Measurements from ENCODE around the gene BZW1.

DNA sequence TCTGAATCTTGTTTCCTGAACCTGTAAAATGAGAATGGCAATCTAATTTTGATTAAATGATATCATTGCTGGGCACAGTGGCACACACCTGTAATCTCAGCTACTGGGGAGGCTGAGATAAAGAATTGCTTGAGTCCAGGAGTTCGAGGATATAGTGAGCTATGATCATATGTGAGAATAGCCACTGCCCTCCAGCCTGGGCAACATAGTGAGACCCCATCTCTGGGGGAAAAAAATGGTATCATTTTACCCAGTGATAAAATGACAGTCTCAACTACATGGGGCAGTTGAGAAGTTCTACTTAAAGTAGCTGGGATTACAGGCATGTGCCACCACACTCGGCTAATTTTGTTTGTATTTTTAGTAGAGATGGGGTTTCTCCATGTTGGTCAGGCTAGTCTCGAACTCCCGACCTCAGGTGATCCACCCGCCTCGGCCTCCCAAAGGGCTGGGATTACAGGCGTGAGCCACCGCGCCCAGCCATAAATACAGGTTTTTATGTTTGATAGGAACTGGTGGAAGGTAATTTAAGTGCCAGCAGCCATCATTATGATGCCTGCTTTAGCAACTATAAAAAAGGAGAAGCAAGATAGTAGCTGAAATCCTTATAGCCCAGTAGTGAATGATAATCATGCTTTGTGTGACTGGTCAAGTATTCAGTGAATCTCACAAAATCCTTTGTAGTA is 17.0 kb downstream of the BZW1 start:
- TF ChIP-seq, protein P1, sequence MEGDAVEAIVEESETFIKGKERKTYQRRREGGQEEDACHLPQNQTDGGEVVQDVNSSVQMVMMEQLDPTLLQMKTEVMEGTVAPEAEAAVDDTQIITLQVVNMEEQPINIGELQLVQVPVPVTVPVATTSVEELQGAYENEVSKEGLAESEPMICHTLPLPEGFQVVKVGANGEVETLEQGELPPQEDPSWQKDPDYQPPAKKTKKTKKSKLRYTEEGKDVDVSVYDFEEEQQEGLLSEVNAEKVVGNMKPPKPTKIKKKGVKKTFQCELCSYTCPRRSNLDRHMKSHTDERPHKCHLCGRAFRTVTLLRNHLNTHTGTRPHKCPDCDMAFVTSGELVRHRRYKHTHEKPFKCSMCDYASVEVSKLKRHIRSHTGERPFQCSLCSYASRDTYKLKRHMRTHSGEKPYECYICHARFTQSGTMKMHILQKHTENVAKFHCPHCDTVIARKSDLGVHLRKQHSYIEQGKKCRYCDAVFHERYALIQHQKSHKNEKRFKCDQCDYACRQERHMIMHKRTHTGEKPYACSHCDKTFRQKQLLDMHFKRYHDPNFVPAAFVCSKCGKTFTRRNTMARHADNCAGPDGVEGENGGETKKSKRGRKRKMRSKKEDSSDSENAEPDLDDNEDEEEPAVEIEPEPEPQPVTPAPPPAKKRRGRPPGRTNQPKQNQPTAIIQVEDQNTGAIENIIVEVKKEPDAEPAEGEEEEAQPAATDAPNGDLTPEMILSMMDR (optimal IDR thresholded peaks at IDR 0.05 in 1 of 3, IDR thresholded peaks at IDR 0.05 in 1 of 3, conservative IDR thresholded peaks at IDR 0.05 in 1 of 3; ENCODE audit: extremely low read depth in 1 of 3, insufficient read depth in 2 of 3, low read length in 3 of 3) = no peak
- no peak for TF ChIP-seq EZH2 (IDR thresholded peaks at IDR 0.05; ENCODE audit: low read length)
